IMR-90 (cell line): ENCODE data around the gene TPPP. TPM values are rescaled to one million over a fixed set of nuclear protein-coding genes. Genes with fewer than 3 reads are reported as not detected.

Source experiments
- ATAC-seq: fragments of 200-7000 bp; cut with Tn5 transposase; 2 replicates; pipeline ENCODE4 v1.9.1; 2020; ENCODE audit warnings: low read depth, mild to moderate bottlenecking, moderate library complexity
- BruUV-seq: library from RNA; stranded (reverse); fragments of 400-500 nt; replicated peaks from 2 replicates; lab custom pipeline; 2021; lab: Mats Ljungman, UMichigan
- CTCF ChIA-PET: fragments of 300-600 bp; formaldehyde crosslinking; extraction: SDS; loops from one replicate; lab custom pipeline; 2021; ENCODE audit warnings: antibody characterized with exemption; lab: Yijun Ruan, JAX
- POLR2A ChIA-PET: fragments of 300-600 bp; sonication (Branson Sonifier 250); formaldehyde crosslinking; loops from one replicate; lab custom pipeline; 2022; ENCODE audit warnings: antibody characterized with exemption; ENCODE audit not compliant: unreplicated experiment; lab: Charles Lee
- DNase-seq: peaks from one replicate; pipeline ENCODE4 v3.0.0; 2013
- H2AFZ ChIP-seq: replicated peaks from 2 replicates; pipeline ENCODE3; 2013; ENCODE audit warnings: low read length, mild to moderate bottlenecking; ENCODE audit not compliant: poor library complexity
- H2AK5ac ChIP-seq: 2 replicates; pipeline ENCODE4 v1.6.1; 2013; ENCODE audit warnings: low read depth, low read length, inconsistent platforms
- H2AK9ac ChIP-seq: replicated peaks from 2 replicates; pipeline ENCODE3; 2013; ENCODE audit warnings: mild to moderate bottlenecking, low read depth, low read length, moderate library complexity; ENCODE audit not compliant: poor library complexity
- H2BK120ac ChIP-seq: 2 replicates; pipeline ENCODE4 v1.6.1; 2013; ENCODE audit warnings: low read depth, low read length, inconsistent platforms
- H2BK15ac ChIP-seq: 3 replicates; pipeline ENCODE4 v1.6.1; 2013; ENCODE audit warnings: low read depth, low read length, inconsistent platforms
- H2BK20ac ChIP-seq: 2 replicates; pipeline ENCODE4 v1.6.1; 2013; ENCODE audit warnings: low read depth, mild to moderate bottlenecking, inconsistent platforms, low read length, moderate library complexity
- H2BK5ac ChIP-seq: 2 replicates; pipeline ENCODE4 v1.6.1; 2013; ENCODE audit warnings: mild to moderate bottlenecking, low read depth, low read length, inconsistent platforms; ENCODE audit not compliant: poor library complexity, severe bottlenecking
- H3K14ac ChIP-seq: replicated peaks from 2 replicates; pipeline ENCODE4 v1.6.1; 2013; ENCODE audit warnings: low read depth, low read length, inconsistent platforms
- H3K18ac ChIP-seq: 2 replicates; pipeline ENCODE4 v1.6.1; 2013; ENCODE audit warnings: low read depth, low read length, control low read depth
- H3K23ac ChIP-seq: 2 replicates; pipeline ENCODE4 v1.6.1; 2013; ENCODE audit warnings: low read depth, low read length, inconsistent platforms
- H3K27ac ChIP-seq: 2 replicates; pipeline ENCODE4 v1.5.1; 2013; ENCODE audit warnings: mild to moderate bottlenecking, control low read depth, low read length; ENCODE audit not compliant: insufficient read depth
- H3K27me3 ChIP-seq: 2 replicates; pipeline ENCODE4 v1.6.1; 2013; ENCODE audit warnings: low read length; ENCODE audit not compliant: control insufficient read depth, insufficient read depth
- H3K36me3 ChIP-seq: 2 replicates; pipeline ENCODE4 v1.6.1; 2013; ENCODE audit warnings: low read length, mixed read lengths; ENCODE audit not compliant: control insufficient read depth, insufficient read depth
- H3K4ac ChIP-seq: 2 replicates; pipeline ENCODE4 v1.6.1; 2013; ENCODE audit warnings: low read depth, low read length, inconsistent platforms
- H3K4me1 ChIP-seq: 2 replicates; pipeline ENCODE4 v1.6.1; 2013; ENCODE audit warnings: low read length, mixed read lengths; ENCODE audit not compliant: control insufficient read depth, insufficient read depth
- H3K4me2 ChIP-seq: 2 replicates; pipeline ENCODE4 v1.6.1; 2013; ENCODE audit warnings: low read depth, mild to moderate bottlenecking, control low read depth, low read length, moderate library complexity
- H3K4me3 ChIP-seq: 2 replicates; pipeline ENCODE4 v1.5.1; 2013; ENCODE audit warnings: low read depth, mild to moderate bottlenecking, control low read depth, low read length, moderate library complexity; ENCODE audit not compliant: insufficient read depth
- H3K56ac ChIP-seq: 2 replicates; pipeline ENCODE4 v1.6.1; 2013; ENCODE audit warnings: low read length, inconsistent platforms; ENCODE audit not compliant: insufficient read depth; ENCODE audit errors: extremely low read depth
- H3K79me1 ChIP-seq, 2 experiments: 2 replicates each; pipeline ENCODE4 v1.6.1; 2013; ENCODE audit warnings: low read length in 2 of 2, inconsistent platforms in 1 of 2, low read depth in 1 of 2
- H3K9ac ChIP-seq: 2 replicates; pipeline ENCODE4 v1.6.1; 2013; ENCODE audit warnings: low read depth, low read length, control low read depth
- H3K9me1 ChIP-seq: 2 replicates; pipeline ENCODE4 v1.6.1; 2013; ENCODE audit warnings: low read length, inconsistent platforms; ENCODE audit not compliant: insufficient read depth
- H3K9me3 ChIP-seq: 2 replicates; pipeline ENCODE4 v1.6.1; 2013; ENCODE audit warnings: low read length; ENCODE audit not compliant: control insufficient read depth, insufficient read depth
- H4K20me1 ChIP-seq: 2 replicates; pipeline ENCODE4 v1.6.1; 2013; ENCODE audit warnings: low read length, inconsistent platforms; ENCODE audit not compliant: insufficient read depth
- H4K5ac ChIP-seq: 2 replicates; pipeline ENCODE4 v1.6.1; 2013; ENCODE audit warnings: mild to moderate bottlenecking, low read depth, low read length, control low read depth
- H4K8ac ChIP-seq, 2 experiments: 2 replicates each; pipeline ENCODE4 v1.6.1; 2013; ENCODE audit warnings: low read depth in 2 of 2, low read length in 2 of 2, control low read depth in 1 of 2, inconsistent platforms in 1 of 2
- H4K91ac ChIP-seq: 2 replicates; pipeline ENCODE4 v1.6.1; 2013; ENCODE audit warnings: low read depth, low read length, inconsistent platforms; ENCODE audit not compliant: insufficient read depth
- BHLHE40 ChIP-seq: fragments of 150-350 bp; IDR thresholded peaks from 2 replicates; pipeline ENCODE4 v1.6.1; 2016; ENCODE audit warnings: mild to moderate bottlenecking, low read depth, low read length
- CEBPB ChIP-seq: IDR thresholded peaks from 2 replicates; pipeline ENCODE4 v1.6.1; 2012; ENCODE audit warnings: low read depth, low read length, improper control_type of control experiment
- CHD1 ChIP-seq: IDR thresholded peaks from 2 replicates; pipeline ENCODE4 v1.6.1; 2012; ENCODE audit warnings: low read depth, low read length, improper control_type of control experiment
- CTCF ChIP-seq: conservative IDR thresholded peaks from 2 replicates; pipeline ENCODE4 v1.5.1; 2012; ENCODE audit warnings: mild to moderate bottlenecking, low read depth, low read length, improper control_type of control experiment
- ELK1 ChIP-seq: fragments of 150-350 bp; IDR thresholded peaks from 2 replicates; pipeline ENCODE4 v1.6.1; 2016; ENCODE audit warnings: low read depth, mild to moderate bottlenecking, low read length, moderate library complexity, borderline replicate concordance
- FOS ChIP-seq: fragments of 150-350 bp; IDR thresholded peaks from 2 replicates; pipeline ENCODE4 v1.6.1; 2016; ENCODE audit warnings: low read depth, low read length
- MAFK ChIP-seq: IDR thresholded peaks from 2 replicates; pipeline ENCODE4 v1.6.1; 2012; ENCODE audit warnings: low read depth, low read length, improper control_type of control experiment
- MAZ ChIP-seq: IDR thresholded peaks from 2 replicates; pipeline ENCODE4 v1.6.1; 2012; ENCODE audit warnings: low read depth, mild to moderate bottlenecking, low read length, improper control_type of control experiment, moderate library complexity, borderline replicate concordance
- MXI1 ChIP-seq: IDR thresholded peaks from 2 replicates; pipeline ENCODE4 v1.6.1; 2012; ENCODE audit warnings: low read depth, mild to moderate bottlenecking, low read length, moderate library complexity, borderline replicate concordance
- NFE2L2 ChIP-seq: fragments of 150-350 bp; IDR thresholded peaks from 2 replicates; pipeline ENCODE4 v1.6.1; 2016; ENCODE audit warnings: low read depth, mild to moderate bottlenecking, low read length
- POLR2A ChIP-seq: IDR thresholded peaks from 2 replicates; pipeline ENCODE4 v1.6.1; 2012; ENCODE audit warnings: mild to moderate bottlenecking, low read depth, low read length
- RAD21 ChIP-seq: IDR thresholded peaks from 2 replicates; pipeline ENCODE4 v1.6.1; 2012; ENCODE audit warnings: low read length, improper control_type of control experiment
- RCOR1 ChIP-seq: IDR thresholded peaks from 2 replicates; pipeline ENCODE4 v1.6.1; 2012; ENCODE audit warnings: mild to moderate bottlenecking, low read length, improper control_type of control experiment; ENCODE audit not compliant: insufficient replicate concordance
- RFX5 ChIP-seq: IDR thresholded peaks from 2 replicates; pipeline ENCODE4 v1.8.0; 2012; ENCODE audit warnings: low read depth, mild to moderate bottlenecking, low read length, moderate library complexity
- SMC3 ChIP-seq: fragments of 150-350 bp; IDR thresholded peaks from 2 replicates; pipeline ENCODE4 v1.6.1; 2016; ENCODE audit warnings: low read depth, mild to moderate bottlenecking, antibody characterized with exemption, low read length, moderate library complexity
- USF2 ChIP-seq: fragments of 150-350 bp; IDR thresholded peaks from 2 replicates; pipeline ENCODE4 v1.6.1; 2017; ENCODE audit warnings: mild to moderate bottlenecking, antibody characterized with exemption, low read length, low read depth
- WGBS, 2 experiments: methylation state at CpG; one replicate each; pipeline versions ENCODE4 v1.1.5 to v1.1.7; 2013; ENCODE audit warnings: missing lambda C conversion rate in 2 of 2; ENCODE audit not compliant: insufficient read length in 1 of 2; ENCODE audit errors: extremely low coverage in 2 of 2; 5-methylcytosine and 5-hydroxymethylcytosine counted together
- dilution Hi-C: fragments of 300-500 bp; cut with HindIII; formaldehyde crosslinking; loops from one replicate; pipeline ENCODE4 v1.14.3; 2018; ENCODE audit warnings: low sequenced_read_pairs; ENCODE audit not compliant: unreplicated experiment
- in situ Hi-C: fragments of 300-500 bp; cut with MboI; formaldehyde crosslinking; loops from 3 replicates; pipeline ENCODE4 v1.14.3; 2019; ENCODE audit warnings: low sequenced_read_pairs, inconsistent platforms, mixed read lengths
- intact Hi-C: fragments of 100-400 bp; cut with micrococcal nuclease; formaldehyde crosslinking; loops from 2 replicates; pipeline ENCODE4 v1.10.0; 2022
- polyA plus RNA-seq, 3 experiments: library from polyadenylated mRNA; depleted of rRNA; stranded (reverse); fragments of >200 nt; gene quantifications; 2 replicates each; pipeline ENCODE4 v1.2.3, GENCODE V29; 2012; ENCODE audit warnings: low replicate concordance in 1 of 3
- total RNA-seq: library from RNA; depleted of rRNA; stranded (reverse); fragments of >200 nt; gene quantifications from 2 replicates; pipeline ENCODE4 v1.2.3, GENCODE V29; 2012

Gene TPPP
- total and polyA plus RNA-seq, 2 of the 4 experiments (the other 2 are of a cell fraction): under 0.01 to 0.07 TPM

GRCh38 chr5:659496-660263, 33.5 kb downstream of the TPPP start:
- Histone ChIP-seq H3K27me3 (no peaks in the 10 kb centered on the region), H4K5ac (no peak overlapping the region), H3K4me2 (no peak overlapping the region), H2BK20ac (no peak overlapping the region), H3K18ac (no peak overlapping the region), H4K91ac (no peak overlapping the region), H3K56ac (no peak overlapping the region), H3K9me3 (no peaks in the 10 kb centered on the region; the same call in 1 of the 2 replicates), H2AK5ac (no peak overlapping the region), H4K20me1 (no peaks in the 10 kb centered on the region), H2BK120ac (no peak overlapping the region), H2AFZ (no peak overlapping the region), H2BK15ac (no peak overlapping the region), H3K4ac (no peak overlapping the region), H3K4me1 (no peaks in the 10 kb centered on the region), H3K9ac (no peak overlapping the region), H3K27ac (no peak overlapping the region), H2BK5ac (no peak overlapping the region), H3K23ac (no peak overlapping the region), H2AK9ac (no peak overlapping the region), H3K4me3 (no peak overlapping the region), H3K36me3 (peaks cover 8% of the 10 kb centered on the region), H3K79me1 (no peaks in the 10 kb centered on the region), H3K9me1 (no peaks in the 10 kb centered on the region), H3K14ac (no peak overlapping the region), H4K8ac (no peak overlapping the region)
- 93% methylated on average over 3 of the region's 16 CpGs; no CpG with 5 or more reads in 1 of the 2 experiments for WGBS, 2 experiments
- dilution Hi-C loops: no loop called here
- intact Hi-C loops: no loop called here
- no TSS peak for BruUV-seq
- POLR2A ChIA-PET: no interaction called here
- TF ChIP-seq SMC3: no peak
- TF ChIP-seq NFE2L2: no peak
- TF ChIP-seq CHD1: no peak
- no peak for TF ChIP-seq RCOR1
- no peak for TF ChIP-seq CEBPB
- no peak for TF ChIP-seq CTCF
- TF ChIP-seq MXI1: no peak
- TF ChIP-seq USF2: no peak
- TF ChIP-seq FOS: no peak
- TF ChIP-seq BHLHE40: no peak
- TF ChIP-seq POLR2A: no peak
- no peak for TF ChIP-seq RFX5
- no peak for TF ChIP-seq RAD21
- TF ChIP-seq MAZ: no peak
- TF ChIP-seq ELK1: no peak
- no peak for TF ChIP-seq MAFK
- CTCF ChIA-PET: no interaction called here
- in situ Hi-C loops: no loop called here
- no peak for DNase-seq
- no peak for ATAC-seq
